Cardiac muscle cell (in vitro differentiated cells and primary cell): ENCODE results near the gene SERPINB1. TPM values are rescaled to one million over a fixed set of nuclear protein-coding genes. Genes with fewer than 3 reads are reported as not detected.

Experiments used
- DNase-seq, 2 donors: peaks; one replicate each; pipeline versions ENCODE4 v3.0.0 to v3.0.0-alpha.2; 2010 to 2017; ENCODE audit warnings: low read depth in 1 of 2, low spot score in 1 of 2
- H3K27ac ChIP-seq: fragments of 200-600 bp; sonication (generic); 2 replicates; pipeline ENCODE4 v1.5.1; 2016
- H3K27me3 ChIP-seq: fragments of 200-600 bp; sonication (generic); 2 replicates; pipeline ENCODE4 v1.6.0; 2016; ENCODE audit warnings: control low read depth
- H3K36me3 ChIP-seq: fragments of 200-600 bp; sonication (generic); 2 replicates; pipeline ENCODE4 v1.5.1; 2016; ENCODE audit warnings: control low read depth
- H3K4me1 ChIP-seq: fragments of 200-600 bp; sonication (generic); 2 replicates; pipeline ENCODE4 v1.8.1; 2017; ENCODE audit warnings: low read depth, mild to moderate bottlenecking, mixed run types
- H3K4me3 ChIP-seq: fragments of 200-600 bp; sonication (generic); 2 replicates; pipeline ENCODE4 v1.5.1; 2016; ENCODE audit warnings: mild to moderate bottlenecking
- H3K9me3 ChIP-seq: fragments of 200-600 bp; sonication (generic); 2 replicates; pipeline ENCODE4 v1.5.1; 2017; ENCODE audit warnings: low read depth, mild to moderate bottlenecking, control low read depth
- CTCF ChIP-seq: IDR thresholded peaks from 2 replicates; pipeline ENCODE4 v1.5.1; 2012; ENCODE audit warnings: low read depth, mild to moderate bottlenecking, low read length
- polyA plus RNA-seq: library from polyadenylated mRNA; unstranded; fragments of >200 nt; fragmentation: Nextera tagmentation; extraction: Ambion mirVana; gene quantifications from 2 replicates; pipeline ENCODE4 v1.2.1, GENCODE V29; 2016
- total RNA-seq: library from RNA; depleted of rRNA; stranded (reverse); fragments of >200 nt; gene quantifications from 2 replicates; pipeline ENCODE4 v1.2.3, GENCODE V29; 2016

The SERPINB1 gene
- total and polyA plus RNA-seq, 2 experiments from 2014 or later, result 3.2 to 6.5 TPM

GRCh38 chr6:2830183-2830582, 11.5 kb downstream of the SERPINB1 start:
- DNase-seq, result no peak
- H3K4me1 ChIP-seq, result no peaks in the 10 kb centered on the region
- H3K4me3 ChIP-seq, result no peak overlapping the region
- no peaks in the 10 kb centered on the region for H3K9me3 ChIP-seq
- no peak for TF ChIP-seq CTCF
- H3K36me3 ChIP-seq, result no peaks in the 10 kb centered on the region
- H3K27ac ChIP-seq, result no peak overlapping the region
- H3K27me3 ChIP-seq, result no peaks in the 10 kb centered on the region

- no peaks in the 10 kb centered on the region for H3K9me3 ChIP-seq
- no peak for TF ChIP-seq CTCF
- no peaks in the 10 kb centered on the region for H3K27me3 ChIP-seq
- DNase-seq, result no peak
- H3K4me1 ChIP-seq, result no peaks in the 10 kb centered on the region
- H3K4me3 ChIP-seq, result no peak overlapping the region
- H3K36me3 ChIP-seq, result no peaks in the 10 kb centered on the region
- H3K27ac ChIP-seq, result no peak overlapping the region
These were observed 12.4 kb downstream of the SERPINB1 start for GRCh38 chr6:2829253-2829652.

- Histone ChIP-seq H3K27me3 (no peaks in the 10 kb centered on the region), H3K4me3 (no peak overlapping the region), H3K36me3 (no peaks in the 10 kb centered on the region), H3K4me1 (no peaks in the 10 kb centered on the region), H3K9me3 (no peaks in the 10 kb centered on the region), H3K27ac (no peak overlapping the region)
- no peak for TF ChIP-seq CTCF
- no peak for DNase-seq
These were observed 13.0 kb downstream of the SERPINB1 start for GRCh38 chr6:2828629-2829028.

- Histone ChIP-seq H3K27me3 (no peaks in the 10 kb centered on the region), H3K4me3 (no peak overlapping the region), H3K9me3 (no peaks in the 10 kb centered on the region), H3K36me3 (no peaks in the 10 kb centered on the region), H3K27ac (no peak overlapping the region), H3K4me1 (no peaks in the 10 kb centered on the region)
- no peak for DNase-seq
- TF ChIP-seq CTCF, result no peak
These were observed 14.5 kb downstream of the SERPINB1 start for GRCh38 chr6:2827142-2827541.

GRCh38 chr6:2826131-2826530, 15.5 kb downstream of the SERPINB1 start:
- Histone ChIP-seq H3K36me3 (no peaks in the 10 kb centered on the region), H3K4me3 (no peak overlapping the region), H3K27me3 (no peaks in the 10 kb centered on the region), H3K9me3 (no peaks in the 10 kb centered on the region), H3K4me1 (no peaks in the 10 kb centered on the region), H3K27ac (no peak overlapping the region)
- DNase-seq, result no peak
- no peak for TF ChIP-seq CTCF
